ENCODE data around the gene BTF3. TPM values are rescaled to one million over a fixed set of nuclear protein-coding genes. Genes with fewer than 3 reads are reported as not detected.

Gene BTF3
- total RNA-seq, 4 donors from 2014 or later, result 467 to 654 (median 574) TPM

DNA sequence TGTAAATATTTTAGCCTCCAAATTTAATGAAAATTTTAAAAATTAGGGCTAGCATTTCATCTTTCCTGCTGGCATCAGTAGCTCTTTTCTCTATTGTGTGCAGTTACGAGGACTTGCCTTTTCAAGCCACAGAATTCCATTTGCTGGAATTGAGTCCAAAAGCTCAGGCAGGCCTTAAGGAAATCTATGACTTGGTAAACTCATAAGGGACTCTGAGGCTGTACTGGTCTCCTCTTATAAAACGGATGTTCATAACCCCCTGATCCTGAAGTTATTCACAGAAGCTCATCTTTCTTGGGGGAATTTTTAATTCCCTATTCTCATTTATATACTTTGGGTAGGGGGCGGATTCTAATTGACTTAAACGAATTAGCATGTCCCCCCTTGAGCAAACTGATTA is 43.8 kb downstream of the BTF3 start:
- peaks cover 11 to 57% (median 25%) of the 10 kb centered on the region in 3 donors for H3K4me1 ChIP-seq
- no peak overlapping the region for H3K4me3 ChIP-seq
- no peaks in the 10 kb centered on the region for H3K36me3 ChIP-seq
- 27 to 33% methylated on average over 4 of the region's 4 CpGs for whole genome bisulfite sequencing, 2 donors
- peak overlapping the region; percentile 67 to 83 (median 78) for H3K27ac ChIP-seq
- intact Hi-C loops (cut with DNase I), result no loop called here
- TF ChIP-seq, protein P1, sequence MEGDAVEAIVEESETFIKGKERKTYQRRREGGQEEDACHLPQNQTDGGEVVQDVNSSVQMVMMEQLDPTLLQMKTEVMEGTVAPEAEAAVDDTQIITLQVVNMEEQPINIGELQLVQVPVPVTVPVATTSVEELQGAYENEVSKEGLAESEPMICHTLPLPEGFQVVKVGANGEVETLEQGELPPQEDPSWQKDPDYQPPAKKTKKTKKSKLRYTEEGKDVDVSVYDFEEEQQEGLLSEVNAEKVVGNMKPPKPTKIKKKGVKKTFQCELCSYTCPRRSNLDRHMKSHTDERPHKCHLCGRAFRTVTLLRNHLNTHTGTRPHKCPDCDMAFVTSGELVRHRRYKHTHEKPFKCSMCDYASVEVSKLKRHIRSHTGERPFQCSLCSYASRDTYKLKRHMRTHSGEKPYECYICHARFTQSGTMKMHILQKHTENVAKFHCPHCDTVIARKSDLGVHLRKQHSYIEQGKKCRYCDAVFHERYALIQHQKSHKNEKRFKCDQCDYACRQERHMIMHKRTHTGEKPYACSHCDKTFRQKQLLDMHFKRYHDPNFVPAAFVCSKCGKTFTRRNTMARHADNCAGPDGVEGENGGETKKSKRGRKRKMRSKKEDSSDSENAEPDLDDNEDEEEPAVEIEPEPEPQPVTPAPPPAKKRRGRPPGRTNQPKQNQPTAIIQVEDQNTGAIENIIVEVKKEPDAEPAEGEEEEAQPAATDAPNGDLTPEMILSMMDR (IDR thresholded peaks at IDR 0.05), result no peak
- no peak for TF ChIP-seq POLR2A (IDR thresholded peaks at IDR 0.05)
- no peaks in the 10 kb centered on the region for H3K9me3 ChIP-seq
- no peak for DNase-seq
- no peaks in the 10 kb centered on the region for H3K27me3 ChIP-seq

- 33 to 34% methylated on average over 8 to 9 of the region's 9 CpGs for WGBS, 2 donors
- H3K27me3 ChIP-seq, result no peaks in the 10 kb centered on the region
- no peak overlapping the region for H3K4me3 ChIP-seq
- no peak for TF ChIP-seq POLR2A (IDR thresholded peaks at IDR 0.05)
- TF ChIP-seq, protein P1 (IDR thresholded peaks at IDR 0.05), result no peak
- peaks cover 11 to 50% (median 25%) of the 10 kb centered on the region in 3 donors for H3K4me1 ChIP-seq
- DNase-seq, result no peak
- peak overlapping the region; percentile 16 to 65 (median 40) for H3K27ac ChIP-seq
- no peaks in the 10 kb centered on the region for H3K36me3 ChIP-seq
- H3K9me3 ChIP-seq, result no peaks in the 10 kb centered on the region
- intact Hi-C loops (cut with DNase I), result no loop called here
Observed at GRCh38 chr5:73544429-73545402, 46.5 kb downstream of the BTF3 start.

- peaks cover 11 to 43% (median 25%) of the 10 kb centered on the region in 3 donors for H3K4me1 ChIP-seq
- DNase-seq, result no peak
- no peaks in the 10 kb centered on the region for H3K36me3 ChIP-seq
- peak overlapping the region in 2 of 4 donors; percentile 7 to 65 for H3K27ac ChIP-seq
- no peak for TF ChIP-seq POLR2A (IDR thresholded peaks at IDR 0.05)
- TF ChIP-seq, protein P1 (IDR thresholded peaks at IDR 0.05), result no peak
- H3K4me3 ChIP-seq, result no peak overlapping the region
- WGBS, 2 donors, result 63 to 75% methylated on average over 1 of the region's 1 CpG
- intact Hi-C loops (cut with DNase I), result no loop called here
- no peaks in the 10 kb centered on the region for H3K27me3 ChIP-seq
- H3K9me3 ChIP-seq, result no peaks in the 10 kb centered on the region
Observed at GRCh38 chr5:73545403-73545779, 47.1 kb downstream of the BTF3 start.

- peaks cover 0 to 5% (median under 1%) of the 10 kb centered on the region in 3 donors for H3K4me1 ChIP-seq
- TF ChIP-seq POLR2A (IDR thresholded peaks at IDR 0.05), result no peak
- WGBS, 2 donors, result 77 to 90% methylated on average over 1 of the region's 1 CpG
- intact Hi-C loops (cut with DNase I), result no loop called here
- H3K9me3 ChIP-seq, result no peaks in the 10 kb centered on the region
- H3K4me3 ChIP-seq, result no peak overlapping the region
- no peak overlapping the region for H3K27ac ChIP-seq
- H3K36me3 ChIP-seq, result peaks cover 8 to 37% (median 11%) of the 10 kb centered on the region in 3 donors
- no peaks in the 10 kb centered on the region for H3K27me3 ChIP-seq
- DNase-seq, result no peak
Observed at GRCh38 chr5:73550016-73550415, 51.8 kb downstream of the BTF3 start.

GRCh38 chr5:73552642-73553041 is 54.4 kb downstream of the BTF3 start:
- intact Hi-C loops (cut with DNase I), result no loop called here
- peaks cover 8 to 64% (median 20%) of the 10 kb centered on the region in 3 donors for H3K36me3 ChIP-seq
- TF ChIP-seq, protein P1 (IDR thresholded peaks at IDR 0.05), result no peak
- no peak for TF ChIP-seq POLR2A (IDR thresholded peaks at IDR 0.05)

More at GRCh38 chr5:73552642-73553041, 54.4 kb downstream of the BTF3 start:
- H3K27me3 ChIP-seq, result no peaks in the 10 kb centered on the region
- H3K4me3 ChIP-seq, result no peak overlapping the region
- no peaks in the 10 kb centered on the region for H3K4me1 ChIP-seq
- no peak for DNase-seq
- no peaks in the 10 kb centered on the region for H3K9me3 ChIP-seq
- no peak overlapping the region for H3K27ac ChIP-seq

Other genes starting within 250 kb of the BTF3 start
- 1 to 10 TPM in 2 of 4 donors, under 1 TPM in 1, not detected in 1; 0.48 to 3.5 (median 1.5) TPM for gene FOXD1, start 49.7 kb upstream of the BTF3 start, total RNA-seq
- gene ANKRA2, start 67.2 kb downstream of the BTF3 start, total RNA-seq, result 10 to 100 TPM in 3 of 4 donors, 1 to 10 TPM in 1; 7.1 to 35.3 (median 15.2) TPM
- 10 to 100 TPM; 12.8 to 31.7 (median 24.1) TPM for gene UTP15, start 67.3 kb downstream of the BTF3 start, total RNA-seq
- 10 to 100 TPM in 3 of 4 donors, 1 to 10 TPM in 1; 9.2 to 34.3 (median 12.7) TPM for gene ARHGEF28, start 127.8 kb downstream of the BTF3 start, total RNA-seq

All from esophagus squamous epithelium (tissue), 5 donors.